PC-9 (cell line): ENCODE results near the gene JARID2. TPM values are rescaled to one million over a fixed set of nuclear protein-coding genes. Genes with fewer than 3 reads are reported as not detected.
A peak's percentile ranks its signal among the peaks of the same experiment; 100 is the strongest.

ENCODE experiments used
- BruUV-seq: library from RNA; stranded (reverse); fragments of 400-500 nt; replicated peaks from 2 replicates; lab custom pipeline; 2021; lab: Mats Ljungman, UMichigan
- CTCF ChIA-PET: fragments of 300-600 bp; sonication (Branson Sonifier 250); formaldehyde crosslinking; loops from one replicate; lab custom pipeline; 2022; ENCODE audit warnings: antibody characterized with exemption; lab: Charles Lee
- POLR2A ChIA-PET: fragments of 300-600 bp; sonication (Branson Sonifier 250); formaldehyde crosslinking; loops from one replicate; lab custom pipeline; 2022; ENCODE audit warnings: antibody characterized with exemption; ENCODE audit not compliant: unreplicated experiment; lab: Charles Lee
- DNase-seq, 2 experiments: peaks; one replicate each; pipeline versions ENCODE4 v3.0.0 to v3.0.0-alpha.2; 2015 to 2022; ENCODE audit warnings: mixed read lengths in 1 of 2
- H2AFZ ChIP-seq: fragments of 200-600 bp; sonication (generic); 2 replicates; pipeline ENCODE4 v1.8.1; 2017; ENCODE audit warnings: antibody characterized with exemption
- H3F3A ChIP-seq: fragments of 200-600 bp; sonication (generic); 2 replicates; pipeline ENCODE4 v1.8.1; 2017; ENCODE audit warnings: antibody characterized with exemption, mild to moderate bottlenecking, low read depth; ENCODE audit not compliant: insufficient read depth
- H3K27ac ChIP-seq: fragments of 200-600 bp; sonication (generic); 2 replicates; pipeline ENCODE4 v1.6.1; 2016; ENCODE audit warnings: mixed run types
- H3K27me3 ChIP-seq: fragments of 200-600 bp; sonication (generic); 2 replicates; pipeline ENCODE4 v1.6.1; 2016; ENCODE audit warnings: low read depth, mixed run types; ENCODE audit not compliant: insufficient read depth
- H3K36me3 ChIP-seq: fragments of 200-600 bp; sonication (generic); 2 replicates; pipeline ENCODE4 v1.6.1; 2016; ENCODE audit warnings: low read depth, mixed run types
- H3K4me1 ChIP-seq: fragments of 200-600 bp; sonication (generic); replicated peaks from 2 replicates; pipeline ENCODE4 v1.6.1; 2016; ENCODE audit warnings: mixed run types; ENCODE audit not compliant: insufficient read depth
- H3K4me2 ChIP-seq: fragments of 200-600 bp; sonication (generic); 2 replicates; pipeline ENCODE4 v1.6.1; 2017; ENCODE audit warnings: mixed run types
- H3K4me3 ChIP-seq: fragments of 200-600 bp; sonication (generic); 2 replicates; pipeline ENCODE4 v1.6.1; 2016; ENCODE audit warnings: mixed run types
- H3K79me2 ChIP-seq: fragments of 200-600 bp; sonication (generic); 2 replicates; pipeline ENCODE4 v1.6.1; 2017; ENCODE audit warnings: low read depth, mixed run types
- H3K9me2 ChIP-seq: fragments of 200-600 bp; sonication (generic); 2 replicates; pipeline ENCODE4 v1.8.1; 2017; ENCODE audit warnings: mild to moderate bottlenecking; ENCODE audit not compliant: insufficient read depth
- H3K9me3 ChIP-seq: fragments of 200-600 bp; sonication (generic); 2 replicates; pipeline ENCODE4 v1.8.1; 2016; ENCODE audit warnings: low read depth; ENCODE audit not compliant: insufficient read depth
- H4K20me1 ChIP-seq: fragments of 200-600 bp; sonication (generic); 2 replicates; pipeline ENCODE4 v1.8.1; 2017; ENCODE audit not compliant: insufficient read depth
- EZH2 ChIP-seq: fragments of 200-600 bp; sonication (generic); IDR thresholded peaks from 2 replicates; pipeline ENCODE4 v1.8.0; 2017; ENCODE audit warnings: antibody characterized with exemption, low read depth
- intact Hi-C: fragments of 100-400 bp; cut with micrococcal nuclease; formaldehyde crosslinking; loops from one replicate; pipeline ENCODE4 v1.10.0; 2022; ENCODE audit not compliant: unreplicated experiment
- total RNA-seq: library from RNA; stranded (reverse); gene quantifications from 2 replicates; pipeline ENCODE4 v1.2.3, GENCODE V29; 2021
- TF ChIP-seq, protein P1 (sequence below): fragments of 200-600 bp; sonication (generic); conservative IDR thresholded peaks from 2 replicates; pipeline ENCODE4 v1.6.1; 2017; ENCODE audit warnings: mixed run types, antibody characterized with exemption, mild to moderate bottlenecking, moderate library complexity

The JARID2 gene
- total RNA-seq, 1 experiment from 2014 or later: 35.0 TPM

DNA sequence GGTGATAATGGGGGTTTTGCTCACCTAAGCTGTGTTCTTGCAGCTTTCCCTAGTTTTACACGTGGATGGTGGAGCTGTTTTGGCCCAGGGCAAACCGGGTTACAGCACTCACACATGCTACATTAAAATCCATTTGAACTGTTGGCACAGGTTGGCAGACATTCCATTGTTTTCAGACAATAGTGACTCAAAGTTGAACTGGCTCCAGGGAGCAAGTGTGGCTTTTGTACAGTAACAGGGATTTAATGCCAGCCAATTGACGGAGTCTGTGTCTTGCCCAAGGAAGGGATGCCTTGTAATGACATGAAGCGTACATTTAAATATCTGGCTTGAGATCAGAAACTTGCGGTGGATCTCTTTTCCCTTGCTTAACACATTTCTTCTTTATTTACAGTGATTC lies 233.9 kb downstream of the JARID2 start:
- Histone ChIP-seq H3K9me3 (no peaks in the 10 kb centered on the region), H3K4me1 (no peaks in the 10 kb centered on the region), H4K20me1 (no peaks in the 10 kb centered on the region; the same call in 1 of the 2 replicates), H2AFZ (no peak overlapping the region), H3K9me2 (no peaks in the 10 kb centered on the region; the same call in 1 of the 2 replicates), H3K36me3 (no peaks in the 10 kb centered on the region), H3K27me3 (no peaks in the 10 kb centered on the region), H3K4me3 (no peak overlapping the region), H3K27ac (no peak overlapping the region), H3K79me2 (peaks cover 38% of the 10 kb centered on the region), H3K4me2 (no peak overlapping the region), H3F3A (no peaks in the 10 kb centered on the region; the same call in 1 of the 2 replicates)
- POLR2A ChIA-PET: no interaction called here
- DNase-seq: peak in 1 of 2 experiments; percentile 14
- intact Hi-C loops: no loop called here
- CTCF ChIA-PET: no interaction called here
- BruUV-seq: no TSS peak
- TF ChIP-seq EZH2: no peak
- TF ChIP-seq, protein P1, sequence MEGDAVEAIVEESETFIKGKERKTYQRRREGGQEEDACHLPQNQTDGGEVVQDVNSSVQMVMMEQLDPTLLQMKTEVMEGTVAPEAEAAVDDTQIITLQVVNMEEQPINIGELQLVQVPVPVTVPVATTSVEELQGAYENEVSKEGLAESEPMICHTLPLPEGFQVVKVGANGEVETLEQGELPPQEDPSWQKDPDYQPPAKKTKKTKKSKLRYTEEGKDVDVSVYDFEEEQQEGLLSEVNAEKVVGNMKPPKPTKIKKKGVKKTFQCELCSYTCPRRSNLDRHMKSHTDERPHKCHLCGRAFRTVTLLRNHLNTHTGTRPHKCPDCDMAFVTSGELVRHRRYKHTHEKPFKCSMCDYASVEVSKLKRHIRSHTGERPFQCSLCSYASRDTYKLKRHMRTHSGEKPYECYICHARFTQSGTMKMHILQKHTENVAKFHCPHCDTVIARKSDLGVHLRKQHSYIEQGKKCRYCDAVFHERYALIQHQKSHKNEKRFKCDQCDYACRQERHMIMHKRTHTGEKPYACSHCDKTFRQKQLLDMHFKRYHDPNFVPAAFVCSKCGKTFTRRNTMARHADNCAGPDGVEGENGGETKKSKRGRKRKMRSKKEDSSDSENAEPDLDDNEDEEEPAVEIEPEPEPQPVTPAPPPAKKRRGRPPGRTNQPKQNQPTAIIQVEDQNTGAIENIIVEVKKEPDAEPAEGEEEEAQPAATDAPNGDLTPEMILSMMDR: no peak

DNA sequence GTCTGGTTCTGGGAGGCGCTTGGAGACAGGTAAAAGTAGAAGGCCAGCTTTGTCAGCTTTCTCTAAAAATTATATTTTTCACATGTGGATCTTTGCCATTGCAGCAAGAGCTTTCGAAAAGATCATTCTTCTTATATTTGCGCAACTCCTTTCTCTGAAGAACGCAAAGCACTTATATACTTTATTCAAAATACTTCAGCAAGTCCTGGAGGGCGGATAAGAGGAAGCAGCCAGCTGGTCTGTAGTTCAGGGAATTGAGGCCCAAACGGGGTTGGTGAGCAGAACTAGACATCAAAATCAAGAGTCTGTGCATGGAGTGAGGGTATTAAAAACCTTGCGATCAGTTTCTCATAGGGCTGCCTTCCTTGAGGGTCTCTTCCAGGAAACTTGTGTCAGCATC lies 234.7 kb downstream of the JARID2 start:
- H3K9me3 ChIP-seq: no peaks in the 10 kb centered on the region
- no peak overlapping the region for H3K4me3 ChIP-seq
- H3K27me3 ChIP-seq: no peaks in the 10 kb centered on the region
- no peaks in the 10 kb centered on the region; the same call in 1 of the 2 replicates for H3F3A ChIP-seq
- H3K79me2 ChIP-seq: peaks cover 40% of the 10 kb centered on the region
- H3K36me3 ChIP-seq: no peaks in the 10 kb centered on the region
- H4K20me1 ChIP-seq: no peaks in the 10 kb centered on the region; the same call in 1 of the 2 replicates
- POLR2A ChIA-PET: no interaction called here
- peaks cover 7% of the 10 kb centered on the region for H3K4me1 ChIP-seq
- no peak overlapping the region for H2AFZ ChIP-seq
- H3K9me2 ChIP-seq: no peaks in the 10 kb centered on the region; the same call in 1 of the 2 replicates
- intact Hi-C loops: no loop called here
- H3K27ac ChIP-seq: no peak overlapping the region
- no peak for DNase-seq
- CTCF ChIA-PET: no interaction called here
- H3K4me2 ChIP-seq: no peak overlapping the region
- BruUV-seq: no TSS peak
- no peak for TF ChIP-seq EZH2
- TF ChIP-seq, protein P1: no peak

DNA sequence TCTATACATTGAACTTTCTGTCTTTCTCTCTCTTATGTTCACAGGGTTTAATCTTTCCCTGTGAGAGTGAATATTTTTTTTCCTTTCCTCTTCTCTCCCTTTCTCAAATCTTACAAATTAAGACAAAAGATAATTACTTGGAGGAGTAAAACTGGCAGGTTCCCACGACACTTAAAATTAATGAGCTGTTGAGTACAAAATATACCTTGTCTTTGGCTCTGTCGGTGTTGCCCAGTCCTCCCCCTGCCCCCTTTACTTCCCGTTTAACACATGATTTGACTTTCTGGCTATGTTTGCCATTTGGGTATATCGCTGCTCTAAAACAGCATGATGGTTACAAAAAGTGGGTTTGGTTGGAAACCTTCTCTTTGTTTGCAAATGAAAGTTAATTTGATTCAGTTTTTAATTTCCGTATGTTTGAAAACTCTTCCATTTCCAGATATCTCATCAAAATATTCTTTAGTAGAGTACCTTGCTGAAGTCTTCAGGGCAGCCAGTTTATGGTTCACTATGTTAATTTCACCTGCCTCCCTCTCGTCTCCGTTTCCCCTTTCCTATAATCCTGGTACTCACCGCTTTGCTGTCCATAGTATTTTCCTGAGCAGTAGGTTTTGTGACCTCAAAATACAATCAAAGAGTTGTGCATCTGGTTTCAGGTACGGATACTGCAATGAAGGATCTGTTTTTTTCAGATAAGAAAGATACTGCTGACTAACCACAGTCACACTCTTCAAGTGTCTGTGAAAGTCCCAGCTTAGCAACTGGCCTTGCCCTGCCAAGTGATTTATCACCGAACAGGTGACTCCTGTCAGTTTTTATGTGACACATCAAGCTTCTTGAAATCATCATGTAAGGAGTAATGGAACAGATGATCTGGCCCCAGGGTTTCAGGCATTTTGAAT lies 235.8 kb downstream of the JARID2 start:
- Histone ChIP-seq H3K36me3 (no peaks in the 10 kb centered on the region), H3K9me3 (no peaks in the 10 kb centered on the region), H4K20me1 (no peaks in the 10 kb centered on the region), H3K4me2 (no peak overlapping the region), H3F3A (peaks cover 4% of the 10 kb centered on the region; the same call in 1 of the 2 replicates), H3K4me1 (peaks cover 16% of the 10 kb centered on the region), H3K27me3 (no peaks in the 10 kb centered on the region), H3K79me2 (peaks cover 47% of the 10 kb centered on the region), H2AFZ (no peak overlapping the region), H3K27ac (no peak overlapping the region), H3K9me2 (no peaks in the 10 kb centered on the region; the same call in 1 of the 2 replicates), H3K4me3 (no peak overlapping the region)
- intact Hi-C loops: no loop called here
- DNase-seq: no peak
- BruUV-seq: no TSS peak
- POLR2A ChIA-PET: no interaction called here
- no peak for TF ChIP-seq EZH2
- TF ChIP-seq, protein P1: no peak
- CTCF ChIA-PET: no interaction called here
